ENCODE results near the gene CD93. TPM values are rescaled to one million over a fixed set of nuclear protein-coding genes. Genes with fewer than 3 reads are reported as not detected.

Gene CD93
- total RNA-seq, 6 donors from 2014 or later: 25.1 to 160 (median 68.8) TPM

GRCh38 chr20:23059846-23060245 lies 26.3 kb downstream of the CD93 start:
- DNase-seq: peak in 1 of 2 donors; percentile 42
- ATAC-seq (ENCODE audit: low FRiP score in 2 of 2): no peak
- no peaks in the 10 kb centered on the region for H3K36me3 ChIP-seq
- H3K4me1 ChIP-seq: peaks cover 23 to 34% (median 32%) of the 10 kb centered on the region in 4 donors
- H3K27me3 ChIP-seq: no peaks in the 10 kb centered on the region
- WGBS, 2 donors: 10 to 12% methylated on average over 3 of the region's 3 CpGs
- no peaks in the 10 kb centered on the region for H3K9me3 ChIP-seq
- no peak overlapping the region for H3K27ac ChIP-seq
- H3K4me3 ChIP-seq: no peak overlapping the region
- no peak for TF ChIP-seq POLR2AphosphoS5 (IDR thresholded peaks at IDR 0.05)
- TF ChIP-seq POLR2A (IDR thresholded peaks at IDR 0.05): no peak
- no peak for TF ChIP-seq EP300 (IDR thresholded peaks at IDR 0.05)
- TF ChIP-seq CTCF (IDR thresholded peaks at IDR 0.05): no peak

GRCh38 chr20:23059001-23059400 lies 27.1 kb downstream of the CD93 start:
- ATAC-seq (ENCODE audit: low FRiP score in 2 of 2) (no peak), DNase-seq (no peak)
- no peaks in the 10 kb centered on the region for H3K27me3 ChIP-seq
- peaks cover 23 to 34% (median 32%) of the 10 kb centered on the region in 4 donors for H3K4me1 ChIP-seq
- H3K27ac ChIP-seq: no peak overlapping the region
- no peak overlapping the region for H3K4me3 ChIP-seq
- TF ChIP-seq POLR2AphosphoS5 (IDR thresholded peaks at IDR 0.05) (no peak), EP300 (IDR thresholded peaks at IDR 0.05) (no peak), POLR2A (IDR thresholded peaks at IDR 0.05) (no peak), CTCF (IDR thresholded peaks at IDR 0.05) (no peak)
- WGBS, 2 donors: 52 to 70% methylated on average over 3 of the region's 3 CpGs
- no peaks in the 10 kb centered on the region for H3K36me3 ChIP-seq
- no peaks in the 10 kb centered on the region for H3K9me3 ChIP-seq

- Histone ChIP-seq H3K27ac (no peak overlapping the region), H3K4me1 (peaks cover 23 to 32% (median 31%) of the 10 kb centered on the region in 4 donors), H3K4me3 (no peak overlapping the region), H3K9me3 (no peaks in the 10 kb centered on the region), H3K36me3 (no peaks in the 10 kb centered on the region), H3K27me3 (no peaks in the 10 kb centered on the region)
- TF ChIP-seq EP300 (IDR thresholded peaks at IDR 0.05): no peak
- TF ChIP-seq POLR2A (IDR thresholded peaks at IDR 0.05): no peak
- no peak for TF ChIP-seq CTCF (IDR thresholded peaks at IDR 0.05)
- TF ChIP-seq POLR2AphosphoS5 (IDR thresholded peaks at IDR 0.05): no peak
- ATAC-seq (ENCODE audit: low FRiP score in 2 of 2) (no peak), DNase-seq (no peak)
- WGBS, 2 donors: 62 to 84% methylated on average over 1 of the region's 1 CpG
Measured at GRCh38 chr20:23058240-23058639, 27.9 kb downstream of the CD93 start.

- no peaks in the 10 kb centered on the region for H3K9me3 ChIP-seq
- H3K27ac ChIP-seq: no peak overlapping the region
- TF ChIP-seq EP300 (IDR thresholded peaks at IDR 0.05) (no peak), POLR2A (IDR thresholded peaks at IDR 0.05) (no peak)
- DNase-seq: no peak
- peaks cover 25 to 36% (median 32%) of the 10 kb centered on the region in 4 donors for H3K4me1 ChIP-seq
- ATAC-seq (ENCODE audit: low FRiP score in 2 of 2): no peak
- no peaks in the 10 kb centered on the region for H3K27me3 ChIP-seq
- 95 to 97% methylated on average over 5 of the region's 5 CpGs for WGBS, 2 donors
- no peaks in the 10 kb centered on the region for H3K36me3 ChIP-seq
- H3K4me3 ChIP-seq: no peak overlapping the region
Measured at GRCh38 chr20:23052904-23053303, 33.2 kb downstream of the CD93 start.

GRCh38 chr20:23050847-23051627 lies 35.1 kb downstream of the CD93 start:
- Histone ChIP-seq H3K36me3 (no peaks in the 10 kb centered on the region), H3K27me3 (peaks cover 0 to 2% (median 0%) of the 10 kb centered on the region in 4 donors), H3K27ac (peak overlapping the region; percentile 85 to 89 (median 88)), H3K4me1 (peaks cover 31 to 47% (median 38%) of the 10 kb centered on the region in 4 donors), H3K4me3 (peak overlapping the region; percentile 12 to 69 (median 55)), H3K9me3 (no peaks in the 10 kb centered on the region)
- 7 to 11% methylated on average over 31 to 37 of the region's 46 CpGs for WGBS, 2 donors
- ATAC-seq (ENCODE audit: low FRiP score in 2 of 2) (peak; percentile 70 to 85), DNase-seq (peak; percentile 82 to 96)
- TF ChIP-seq CTCF (IDR thresholded peaks at IDR 0.05) (peak; percentile 74 to 83 (median 80)), POLR2AphosphoS5 (IDR thresholded peaks at IDR 0.05) (peak; percentile 39 to 59), EP300 (IDR thresholded peaks at IDR 0.05) (peak in 1 of 4 donors; percentile 15), POLR2A (IDR thresholded peaks at IDR 0.05) (peak in 2 of 4 donors; percentile 22 to 59)

Measured in upper lobe of left lung (tissue), 6 donors.